Tibial artery (tissue), 4 donors: ENCODE results near the gene CDH19.

Experiments used
- DNase-seq, 2 donors: peaks; one replicate each; pipeline ENCODE4 v3.0.0-alpha.2; 2019
- H3K27ac ChIP-seq, 2 donors: fragments of 200-600 bp; sonication (generic) in 1 of 2; 1 replicate in 1 of 2; 2 replicates in 1 of 2; pipeline ENCODE4 v1.5.1; 2018 to 2019; ENCODE audit warnings: mild to moderate bottlenecking in 1 of 2
- H3K27me3 ChIP-seq, 2 donors: fragments of 200-600 bp; sonication (generic) in 1 of 2; one replicate each; pipeline versions ENCODE4 v1.5.1 to v1.6.0; 2016 to 2019
- H3K36me3 ChIP-seq, 3 donors: fragments of 200-600 bp; sonication (generic) in 2 of 3; one replicate each; pipeline ENCODE4 v1.5.1; 2016 to 2019; ENCODE audit warnings: mild to moderate bottlenecking in 2 of 3
- H3K4me1 ChIP-seq, 4 donors: fragments of 200-600 bp; sonication (generic) in 2 of 4; 1 replicate in 3 of 4; 2 replicates in 1 of 4; pipeline ENCODE4 v1.5.1; 2016 to 2019
- H3K4me3 ChIP-seq, 2 donors: fragments of 200-600 bp; sonication (generic) in 1 of 2; 1 replicate in 1 of 2; 2 replicates in 1 of 2; pipeline ENCODE4 v1.5.1; 2018 to 2019; ENCODE audit warnings: mild to moderate bottlenecking in 2 of 2
- H3K9me3 ChIP-seq, 3 donors: fragments of 200-600 bp; sonication (generic) in 1 of 3; one replicate each; pipeline ENCODE4 v1.5.1; 2016 to 2019
- CTCF ChIP-seq, 2 experiments: fragments of 200-600 bp in 1 of 2; fragments of 450-650 bp in 1 of 2; IDR thresholded peaks; one replicate each; pipeline ENCODE4 v1.5.1; 2017 to 2019; ENCODE audit warnings: antibody characterized with exemption in 2 of 2, mild to moderate bottlenecking in 1 of 2, moderate library complexity in 1 of 2
- intact Hi-C: fragments of 100-400 bp; cut with DNase I; formaldehyde crosslinking; loops from one replicate; pipeline ENCODE4 v1.15.0; 2023; ENCODE audit warnings: low total_unique reads

Gene CDH19

GRCh38 chr18:66523219-66523991 is 80.5 kb downstream of the CDH19 start:
- Histone ChIP-seq H3K27me3 (no peaks in the 10 kb centered on the region), H3K27ac (no peak overlapping the region), H3K36me3 (no peaks in the 10 kb centered on the region), H3K4me1 (no peaks in the 10 kb centered on the region), H3K9me3 (no peaks in the 10 kb centered on the region), H3K4me3 (no peak overlapping the region)
- intact Hi-C loops: no loop called here
- no peak for TF ChIP-seq CTCF (IDR thresholded peaks at IDR 0.05)
- DNase-seq: no peak

GRCh38 chr18:66513996-66514395 is 89.9 kb downstream of the CDH19 start:
- Histone ChIP-seq H3K27ac (no peak overlapping the region), H3K36me3 (no peaks in the 10 kb centered on the region), H3K4me3 (no peak overlapping the region), H3K9me3 (no peaks in the 10 kb centered on the region), H3K27me3 (no peaks in the 10 kb centered on the region), H3K4me1 (no peaks in the 10 kb centered on the region)
- no peak for TF ChIP-seq CTCF (IDR thresholded peaks at IDR 0.05)
- intact Hi-C loops: no loop called here
- DNase-seq: no peak

- intact Hi-C loops: no loop called here
- Histone ChIP-seq H3K27me3 (no peaks in the 10 kb centered on the region), H3K36me3 (no peaks in the 10 kb centered on the region), H3K4me1 (no peaks in the 10 kb centered on the region), H3K9me3 (no peaks in the 10 kb centered on the region), H3K4me3 (no peak overlapping the region), H3K27ac (no peak overlapping the region)
- no peak for DNase-seq
- no peak for TF ChIP-seq CTCF (IDR thresholded peaks at IDR 0.05)
Observed at GRCh38 chr18:66511792-66512191, 92.1 kb downstream of the CDH19 start.

- intact Hi-C loops: no loop called here
- H3K36me3 ChIP-seq: no peaks in the 10 kb centered on the region
- TF ChIP-seq CTCF (IDR thresholded peaks at IDR 0.05): no peak
Observed at GRCh38 chr18:66511289-66511688, 92.6 kb downstream of the CDH19 start.

GRCh38 chr18:66510357-66511045 is 93.4 kb downstream of the CDH19 start:
- Histone ChIP-seq H3K4me1 (no peaks in the 10 kb centered on the region), H3K27ac (no peak overlapping the region), H3K27me3 (no peaks in the 10 kb centered on the region), H3K9me3 (no peaks in the 10 kb centered on the region), H3K4me3 (no peak overlapping the region), H3K36me3 (no peaks in the 10 kb centered on the region)
- no peak for TF ChIP-seq CTCF (IDR thresholded peaks at IDR 0.05)
- intact Hi-C loops: no loop called here
- no peak for DNase-seq

More at GRCh38 chr18:66511289-66511688, 92.6 kb downstream of the CDH19 start:
- Histone ChIP-seq H3K4me1 (no peaks in the 10 kb centered on the region), H3K9me3 (no peaks in the 10 kb centered on the region), H3K27ac (no peak overlapping the region), H3K27me3 (no peaks in the 10 kb centered on the region), H3K4me3 (no peak overlapping the region)
- no peak for DNase-seq
